HEK293 (cell line): ENCODE results near the gene LAMTOR2.

Experiments
- CTCF ChIA-PET: fragments of 350-600 bp; formaldehyde crosslinking; extraction: SDS; loops from one replicate; lab custom pipeline; 2021; ENCODE audit warnings: antibody characterized with exemption; lab: Yijun Ruan, JAX
- POLR2A ChIA-PET: fragments of 300-600 bp; formaldehyde crosslinking; extraction: SDS; loops from one replicate; lab custom pipeline; 2020; ENCODE audit warnings: antibody characterized with exemption, inconsistent platforms; lab: Yijun Ruan, JAX
- H3K27ac ChIP-seq: fragments of 200-500 bp; sonication (Bioruptor generic); 2 replicates; pipeline ENCODE4 v1.5.1; 2014; ENCODE audit warnings: low read depth, low read length, control low read depth, inconsistent platforms; ENCODE audit errors: extremely low read depth
- H3K36me3 ChIP-seq, 2 experiments: fragments of 200-500 bp in 1 of 2; sonication (Bioruptor generic) in 1 of 2; 1 replicate in 1 of 2; 2 replicates in 1 of 2; pipeline ENCODE4 v1.5.1; 2014 to 2017; ENCODE audit warnings: inconsistent platforms in 2 of 2, low read length in 2 of 2; ENCODE audit not compliant: control insufficient read depth in 2 of 2, insufficient read depth in 1 of 2
- H3K4me1 ChIP-seq: fragments of 200-500 bp; sonication (Bioruptor generic); 2 replicates; pipeline ENCODE4 v1.5.1; 2014; ENCODE audit warnings: mild to moderate bottlenecking, low read length, inconsistent platforms; ENCODE audit not compliant: control insufficient read depth, insufficient read depth
- H3K4me3 ChIP-seq: 2 replicates; pipeline ENCODE4 v1.5.1; 2011; ENCODE audit warnings: low read depth, mild to moderate bottlenecking, control low read depth, low read length, moderate library complexity
- H3K9me3 ChIP-seq: fragments of 200-500 bp; sonication (Bioruptor generic); 2 replicates; pipeline ENCODE4 v1.5.1; 2014; ENCODE audit warnings: low read depth, low read length, inconsistent platforms; ENCODE audit not compliant: control insufficient read depth, insufficient read depth
- BCL11A ChIP-seq: fragments of 450-650 bp; formaldehyde crosslinking; IDR thresholded peaks from 2 replicates; pipeline ENCODE4 v1.5.1; 2016; ENCODE audit warnings: low read depth, missing biosample characterization, missing genetic modification characterization
- BCL11B ChIP-seq: fragments of 450-650 bp; formaldehyde crosslinking; IDR thresholded peaks from 2 replicates; pipeline ENCODE4 v1.5.1; 2016; ENCODE audit warnings: low read depth, missing biosample characterization, missing genetic modification characterization
- GFI1B ChIP-seq: fragments of 450-650 bp; formaldehyde crosslinking; IDR thresholded peaks from 2 replicates; pipeline ENCODE4 v1.5.1; 2016; ENCODE audit warnings: missing biosample characterization, missing genetic modification characterization
- IKZF3 ChIP-seq: fragments of 450-650 bp; IDR thresholded peaks from 2 replicates; pipeline ENCODE4 v1.5.0; 2018; ENCODE audit warnings: missing biosample characterization, mild to moderate bottlenecking, missing genetic modification characterization, moderate library complexity
- KLF17 ChIP-seq: fragments of 450-650 bp; formaldehyde crosslinking; IDR thresholded peaks from 2 replicates; pipeline ENCODE4 v1.5.1; 2016; ENCODE audit warnings: missing biosample characterization, missing genetic modification characterization
- KLF8 ChIP-seq: fragments of 450-650 bp; formaldehyde crosslinking; IDR thresholded peaks from 2 replicates; pipeline ENCODE4 v1.5.1; 2016; ENCODE audit warnings: missing biosample characterization, missing genetic modification characterization
- PATZ1 ChIP-seq: fragments of 450-650 bp; formaldehyde crosslinking; IDR thresholded peaks from 2 replicates; pipeline ENCODE4 v1.5.1; 2016; ENCODE audit warnings: missing biosample characterization, missing genetic modification characterization
- TCF7L2 ChIP-seq: IDR thresholded peaks from 2 replicates; pipeline ENCODE4 v1.6.1; 2011; ENCODE audit warnings: low read depth, mild to moderate bottlenecking, inconsistent platforms, low read length, moderate library complexity, borderline replicate concordance
- TRIM28 ChIP-seq: IDR thresholded peaks from 2 replicates; pipeline ENCODE4 v1.6.1; 2011; ENCODE audit warnings: low read length, control low read depth, borderline replicate concordance
- ZBTB17 ChIP-seq: fragments of 450-650 bp; formaldehyde crosslinking; IDR thresholded peaks from 2 replicates; pipeline ENCODE4 v1.5.1; 2016; ENCODE audit warnings: missing biosample characterization, missing genetic modification characterization
- ZBTB44 ChIP-seq: fragments of 450-650 bp; IDR thresholded peaks from 2 replicates; pipeline ENCODE4 v1.5.1; 2018; ENCODE audit warnings: missing biosample characterization, mild to moderate bottlenecking, missing genetic modification characterization
- ZBTB49 ChIP-seq: fragments of 450-650 bp; formaldehyde crosslinking; IDR thresholded peaks from 2 replicates; pipeline ENCODE4 v1.5.1; 2016; ENCODE audit warnings: missing biosample characterization, missing genetic modification characterization, low read depth
- ZFP3 ChIP-seq: fragments of 450-650 bp; formaldehyde crosslinking; IDR thresholded peaks from 2 replicates; pipeline ENCODE4 v1.5.1; 2016; ENCODE audit warnings: low read depth, missing biosample characterization, missing genetic modification characterization
- ZNF132 ChIP-seq: fragments of 450-650 bp; formaldehyde crosslinking; IDR thresholded peaks from 2 replicates; pipeline ENCODE4 v1.5.1; 2017; ENCODE audit warnings: missing biosample characterization, missing genetic modification characterization, borderline replicate concordance
- ZNF2 ChIP-seq: fragments of 450-650 bp; formaldehyde crosslinking; IDR thresholded peaks from 2 replicates; pipeline ENCODE4 v1.5.1; 2016; ENCODE audit warnings: missing biosample characterization, missing genetic modification characterization
- ZNF202 ChIP-seq: fragments of 450-650 bp; formaldehyde crosslinking; IDR thresholded peaks from 2 replicates; pipeline ENCODE4 v1.5.1; 2016; ENCODE audit warnings: missing biosample characterization, missing genetic modification characterization, borderline replicate concordance
- ZNF211 ChIP-seq: fragments of 450-650 bp; formaldehyde crosslinking; IDR thresholded peaks from 2 replicates; pipeline ENCODE4 v1.5.1; 2016; ENCODE audit warnings: low read depth, missing biosample characterization, missing genetic modification characterization
- ZNF223 ChIP-seq: fragments of 450-650 bp; formaldehyde crosslinking; IDR thresholded peaks from 2 replicates; pipeline ENCODE4 v1.5.1; 2016; ENCODE audit warnings: missing biosample characterization, missing genetic modification characterization
- ZNF274 ChIP-seq, 2 experiments: fragments of 200-500 bp in 1 of 2; fragments of 450-650 bp in 1 of 2; sonication (Bioruptor generic) in 1 of 2; formaldehyde crosslinking in 1 of 2; IDR thresholded peaks; 2 replicates each; pipeline versions ENCODE4 v1.5.1 to v1.6.1; 2014 to 2016; ENCODE audit warnings: borderline replicate concordance in 1 of 2, inconsistent platforms in 1 of 2, low read length in 1 of 2, missing biosample characterization in 1 of 2, missing genetic modification characterization in 1 of 2
- ZNF335 ChIP-seq: fragments of 450-650 bp; formaldehyde crosslinking; conservative IDR thresholded peaks from 2 replicates; pipeline ENCODE4 v1.5.1; 2016; ENCODE audit warnings: missing biosample characterization, missing genetic modification characterization
- ZNF394 ChIP-seq: fragments of 450-650 bp; formaldehyde crosslinking; IDR thresholded peaks from 2 replicates; pipeline ENCODE4 v1.5.1; 2016; ENCODE audit warnings: missing biosample characterization, missing genetic modification characterization, mild to moderate bottlenecking, moderate library complexity, borderline replicate concordance
- ZNF548 ChIP-seq: fragments of 450-650 bp; formaldehyde crosslinking; IDR thresholded peaks from 2 replicates; pipeline ENCODE4 v1.5.1; 2016; ENCODE audit warnings: missing biosample characterization, missing genetic modification characterization
- ZNF623 ChIP-seq: fragments of 450-650 bp; formaldehyde crosslinking; IDR thresholded peaks from 2 replicates; pipeline ENCODE4 v1.5.1; 2016; ENCODE audit warnings: missing biosample characterization, missing genetic modification characterization
- ZNF677 ChIP-seq: fragments of 450-650 bp; IDR thresholded peaks from 2 replicates; pipeline ENCODE4 v1.5.0; 2018; ENCODE audit warnings: missing biosample characterization, mild to moderate bottlenecking, missing genetic modification characterization, moderate library complexity
- ZNF76 ChIP-seq: fragments of 450-650 bp; formaldehyde crosslinking; IDR thresholded peaks from 2 replicates; pipeline ENCODE4; 2016; ENCODE audit warnings: low read depth, missing biosample characterization, missing genetic modification characterization, borderline replicate concordance
- ZNF843 ChIP-seq: fragments of 450-650 bp; formaldehyde crosslinking; IDR thresholded peaks from 2 replicates; pipeline ENCODE4 v1.5.1; 2016; ENCODE audit warnings: missing biosample characterization, missing genetic modification characterization
- ZSCAN16 ChIP-seq: fragments of 450-650 bp; formaldehyde crosslinking; IDR thresholded peaks from 2 replicates; pipeline ENCODE4 v1.5.1; 2016; ENCODE audit warnings: missing biosample characterization, missing genetic modification characterization
- ZSCAN23 ChIP-seq: fragments of 450-650 bp; formaldehyde crosslinking; IDR thresholded peaks from 2 replicates; pipeline ENCODE4 v1.5.1; 2016; ENCODE audit warnings: missing biosample characterization, missing genetic modification characterization

The LAMTOR2 gene

GRCh38 chr1:156054500-156055280 is at the start of gene LAMTOR2:
Gene LAMTOR2 (plus strand): TSS chr1:156054782. CDS start chr1:156054890, 108 bp downstream.
- ChIA-PET CTCF (interaction anchor here (0.6 to 1.0 kb wide), 4 partner anchors 12 to 99 kb away, joined by 3 to 5 read pairs (median 4); no protein-coding TSS in a partner anchor), POLR2A (no interaction called here)
- Histone ChIP-seq H3K4me3 (peak within 1 kb of the TSS; percentile 87), H3K4me1 (no peaks in the 10 kb centered on the region), H3K9me3 (no peaks in the 10 kb centered on the region), H3K27ac (peak within 1 kb of the TSS; percentile 82), H3K36me3 (peaks cover 0 to 38% of the 10 kb centered on the region in 2 experiments; a peak in 2 of 3 replicates)
- peak; percentile 82; the same call in 1 of the 2 replicates for TF ChIP-seq ZNF2
- TF ChIP-seq ZNF274 (IDR thresholded peaks at IDR 0.05; ENCODE audit: low read length) = no peak
- TF ChIP-seq ZNF274 (tag by site-specific recombination; IDR thresholded peaks at IDR 0.05; ENCODE audit: borderline replicate concordance) = no peak
- TF ChIP-seq ZNF623 (tag by site-specific recombination) = 0 out of 2 replicates have a peak, but pooled peaks have one; percentile 3
- peak; percentile 97 for TF ChIP-seq ZBTB17 (tag by site-specific recombination)
- TF ChIP-seq ZNF548 = no peak
- peak; percentile 79 for TF ChIP-seq ZNF394
- no peak for TF ChIP-seq ZNF202 (tag by site-specific recombination)
- peak; percentile 63; the same call in 1 of the 2 replicates for TF ChIP-seq ZNF843 (tag by site-specific recombination)
- no peak; the same call in 1 of the 2 replicates for TF ChIP-seq TCF7L2
- TF ChIP-seq ZBTB44 (tag by site-specific recombination) = 0 out of 2 replicates have a peak, but pooled peaks have one; percentile 14
- peak; percentile 99 for TF ChIP-seq ZNF76 (tag by site-specific recombination)
- TF ChIP-seq GFI1B = no peak
- TF ChIP-seq ZNF335 (tag by site-specific recombination) = peak; percentile 98
- no peak for TF ChIP-seq BCL11B
- TF ChIP-seq ZFP3 (tag by site-specific recombination) = no peak
- peak; percentile 77 for TF ChIP-seq KLF17 (tag by site-specific recombination)
- no peak for TF ChIP-seq ZSCAN23 (tag by site-specific recombination)
- no peak for TF ChIP-seq BCL11A (tag by site-specific recombination)
- TF ChIP-seq KLF8 (tag by site-specific recombination) = peak; percentile 96
- TF ChIP-seq ZSCAN16 (tag by site-specific recombination) = no peak
- TF ChIP-seq ZNF211 (tag by site-specific recombination) = no peak
- TF ChIP-seq ZNF132 (tag by site-specific recombination) = no peak
- peak; percentile 73 for TF ChIP-seq PATZ1 (tag by site-specific recombination)
- 0 out of 2 replicates have a peak, but pooled peaks have one; percentile 20 for TF ChIP-seq ZNF223 (tag by site-specific recombination)
- TF ChIP-seq TRIM28 = peak; percentile 40; the same call in 1 of the 2 replicates
- TF ChIP-seq ZNF677 (tag by site-specific recombination) = no peak
- TF ChIP-seq IKZF3 = peak; percentile 87
- no peak for TF ChIP-seq ZBTB49 (tag by site-specific recombination)
